Stimulated activated CD8-positive, alpha-beta memory T cell treated with anti-CD3 and anti-CD28 coated beads, Interleukin-4, amount 100 ng/mL, for 1 hour (primary cell): ENCODE results near the gene PBX1.
"Not testable (repeated sequence)": the region's sequence is repeated elsewhere in the genome, so short reads cannot be mapped to it uniquely, and the experiment has no call there.

Experiments
- DNase-seq, 2 donors: peaks; one replicate each; pipeline ENCODE4 v3.0.0-alpha.2; 2020; ENCODE audit warnings: low read depth in 2 of 2, low spot score in 1 of 2

Gene PBX1

GRCh38 chr1:164640686-164641352 lies 81.8 kb downstream of the PBX1 start:
- DNase-seq = no peak

- no peak for DNase-seq
Measured at GRCh38 chr1:164641353-164641730, 82.4 kb downstream of the PBX1 start.

GRCh38 chr1:164643018-164643417 lies 84.0 kb downstream of the PBX1 start:
- DNase-seq = no peak

- DNase-seq = no peak
Measured at GRCh38 chr1:164644268-164644667, 85.3 kb downstream of the PBX1 start.

GRCh38 chr1:164644774-164645644 lies 86.0 kb downstream of the PBX1 start:
- DNase-seq = no peak

- DNase-seq = no peak
Measured at GRCh38 chr1:164645921-164646320, 86.9 kb downstream of the PBX1 start.

GRCh38 chr1:164647211-164647610 lies 88.2 kb downstream of the PBX1 start:
- no peak for DNase-seq

- no peak for DNase-seq
Measured at GRCh38 chr1:164648636-164649035, 89.7 kb downstream of the PBX1 start.

GRCh38 chr1:164649146-164649545 lies 90.2 kb downstream of the PBX1 start:
- no peak for DNase-seq

- no peak for DNase-seq
Measured at GRCh38 chr1:164650531-164650930, 91.5 kb downstream of the PBX1 start.

GRCh38 chr1:164651351-164651951 lies 92.5 kb downstream of the PBX1 start:
- DNase-seq = no peak

GRCh38 chr1:164652969-164653368 lies 94.0 kb downstream of the PBX1 start:
- not testable (repeated sequence) for DNase-seq

GRCh38 chr1:164653705-164654104 lies 94.7 kb downstream of the PBX1 start:
- DNase-seq = no peak

GRCh38 chr1:164654200-164654599 lies 95.2 kb downstream of the PBX1 start:
- no peak for DNase-seq

GRCh38 chr1:164658864-164659263 lies 99.9 kb downstream of the PBX1 start:
- no peak for DNase-seq

GRCh38 chr1:164659621-164660411 lies 100.8 kb downstream of the PBX1 start:
- no peak for DNase-seq

- DNase-seq = no peak
Measured at GRCh38 chr1:164660412-164660772, 101.4 kb downstream of the PBX1 start.

- no peak for DNase-seq
Measured at GRCh38 chr1:164660775-164661174, 101.8 kb downstream of the PBX1 start.

GRCh38 chr1:164662462-164662861 lies 103.5 kb downstream of the PBX1 start:
- DNase-seq = no peak

- DNase-seq = no peak
Measured at GRCh38 chr1:164662955-164663354, 104.0 kb downstream of the PBX1 start.

GRCh38 chr1:164664127-164664526 lies 105.1 kb downstream of the PBX1 start:
- no peak for DNase-seq
